Forelimb muscle (tissue), 1 donor: Measurements from ENCODE around the gene PSMA4. TPM values are rescaled to one million over a fixed set of nuclear protein-coding genes. Genes with fewer than 3 reads are reported as not detected.
"Not testable (repeated sequence)": the region's sequence is repeated elsewhere in the genome, so short reads cannot be mapped to it uniquely, and the experiment has no call there.

Source experiments
- DNase-seq: peaks from one replicate; pipeline ENCODE4 v3.0.0-alpha.2; 2013; ENCODE audit warnings: low read depth
- polyA plus RNA-seq: library from polyadenylated mRNA; unstranded; fragments of 120-200 nt; gene quantifications from one replicate; pipeline ENCODE4 v1.2.1, GENCODE V29; 2013; ENCODE audit not compliant: insufficient read length

PSMA4 gene
- 148 TPM for polyA plus RNA-seq

DNA sequence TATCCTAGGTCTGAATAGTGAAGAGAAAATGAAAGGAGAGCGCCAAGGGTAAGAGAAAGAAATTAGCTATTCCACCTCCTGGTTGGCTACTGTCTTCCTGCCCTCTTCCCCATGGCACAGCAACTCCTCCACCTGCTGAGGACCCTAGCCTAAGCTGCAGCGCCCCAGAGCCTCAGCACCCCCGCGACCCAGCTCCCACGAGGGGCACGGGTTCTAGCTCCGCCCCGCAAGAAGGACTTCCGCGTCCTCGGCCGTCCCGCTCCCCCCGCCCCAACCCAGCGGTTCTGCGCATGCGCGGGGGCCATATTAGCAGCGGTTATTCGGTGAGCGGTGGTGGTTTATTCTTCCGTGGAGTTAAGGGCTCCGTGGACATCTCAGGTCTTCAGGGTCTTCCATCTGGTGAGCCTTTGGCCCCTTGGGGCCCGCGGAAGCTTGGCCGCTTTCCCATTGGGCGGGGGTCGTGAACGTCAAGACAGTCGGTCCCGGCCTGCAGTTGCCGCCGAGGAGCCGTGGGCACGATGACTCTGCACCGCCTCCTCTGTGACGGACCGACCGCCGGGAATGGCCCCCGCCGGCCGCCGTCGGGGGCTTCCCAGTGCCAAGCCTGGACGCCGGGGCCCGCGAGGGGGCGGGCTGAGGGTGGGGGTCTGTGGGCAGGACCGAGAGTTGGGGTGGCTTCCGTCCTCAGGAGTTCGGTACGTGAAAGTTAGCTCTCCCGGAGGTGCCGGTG, at the start of gene PSMA4:
PSMA4 (plus strand) TSS at position 304 of the 730 bp plus-strand sequence. CDS start 1,484 bp downstream, outside the sequence.
- peak; percentile 58 for DNase-seq

DNA sequence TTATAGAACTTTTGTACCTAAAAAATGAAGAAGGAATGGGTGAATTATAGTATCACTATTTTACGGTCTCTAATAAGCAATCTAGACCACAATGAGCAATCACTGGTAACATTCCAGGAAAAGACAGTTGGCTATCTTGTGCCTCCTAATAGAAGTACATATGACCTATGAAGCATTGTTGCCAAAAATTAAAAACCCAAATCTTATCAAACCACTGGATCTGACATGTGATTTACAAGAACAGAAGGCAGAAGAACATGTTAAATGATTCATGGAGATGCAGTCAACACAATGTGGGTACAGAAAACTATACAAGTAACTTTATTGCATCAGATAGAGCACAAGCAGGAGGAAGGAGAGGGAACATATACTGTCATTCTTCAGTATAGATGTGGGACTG, 47.4 kb upstream of the PSMA4 start:
- DNase-seq = no peak

DNA sequence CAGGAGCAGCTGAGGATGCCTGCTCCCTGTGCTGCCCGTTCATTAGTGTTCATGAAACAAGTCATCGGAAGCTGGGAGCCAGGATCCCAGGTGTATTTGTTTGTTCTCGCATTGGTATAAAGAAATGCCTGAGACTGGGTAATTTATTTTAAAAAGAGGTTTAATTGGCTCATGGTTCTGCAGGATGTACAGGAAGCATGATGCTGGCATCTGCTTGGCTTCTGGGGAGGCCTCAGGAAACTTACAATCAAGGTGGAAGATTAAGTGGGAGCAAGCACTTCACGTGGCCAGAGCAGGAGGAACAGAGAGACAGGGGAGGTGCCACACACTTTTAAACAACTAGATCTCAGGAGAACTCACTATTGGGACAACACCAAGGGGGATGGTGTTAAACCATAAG, 38.4 kb upstream of the PSMA4 start:
- no peak for DNase-seq

DNA sequence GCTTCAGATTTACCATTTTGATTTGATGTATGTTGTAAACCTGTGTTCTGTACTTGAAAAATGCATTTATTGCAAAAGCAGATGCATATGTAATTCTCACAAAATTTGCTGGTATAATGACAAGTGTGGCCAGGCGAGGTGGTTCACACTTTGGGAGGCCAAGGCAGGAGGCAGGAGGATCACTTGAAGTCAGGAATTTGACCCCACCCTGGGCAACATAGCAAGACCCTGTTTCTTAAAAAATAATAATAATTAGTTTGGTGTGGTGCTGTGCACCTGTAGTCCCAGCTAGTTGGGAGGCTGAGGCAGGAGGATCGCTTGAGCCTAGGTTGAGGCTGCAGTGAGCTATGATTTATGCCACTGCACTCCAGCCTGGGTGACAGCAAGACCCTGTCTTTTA, 37.6 kb upstream of the PSMA4 start:
- DNase-seq = no peak

DNA sequence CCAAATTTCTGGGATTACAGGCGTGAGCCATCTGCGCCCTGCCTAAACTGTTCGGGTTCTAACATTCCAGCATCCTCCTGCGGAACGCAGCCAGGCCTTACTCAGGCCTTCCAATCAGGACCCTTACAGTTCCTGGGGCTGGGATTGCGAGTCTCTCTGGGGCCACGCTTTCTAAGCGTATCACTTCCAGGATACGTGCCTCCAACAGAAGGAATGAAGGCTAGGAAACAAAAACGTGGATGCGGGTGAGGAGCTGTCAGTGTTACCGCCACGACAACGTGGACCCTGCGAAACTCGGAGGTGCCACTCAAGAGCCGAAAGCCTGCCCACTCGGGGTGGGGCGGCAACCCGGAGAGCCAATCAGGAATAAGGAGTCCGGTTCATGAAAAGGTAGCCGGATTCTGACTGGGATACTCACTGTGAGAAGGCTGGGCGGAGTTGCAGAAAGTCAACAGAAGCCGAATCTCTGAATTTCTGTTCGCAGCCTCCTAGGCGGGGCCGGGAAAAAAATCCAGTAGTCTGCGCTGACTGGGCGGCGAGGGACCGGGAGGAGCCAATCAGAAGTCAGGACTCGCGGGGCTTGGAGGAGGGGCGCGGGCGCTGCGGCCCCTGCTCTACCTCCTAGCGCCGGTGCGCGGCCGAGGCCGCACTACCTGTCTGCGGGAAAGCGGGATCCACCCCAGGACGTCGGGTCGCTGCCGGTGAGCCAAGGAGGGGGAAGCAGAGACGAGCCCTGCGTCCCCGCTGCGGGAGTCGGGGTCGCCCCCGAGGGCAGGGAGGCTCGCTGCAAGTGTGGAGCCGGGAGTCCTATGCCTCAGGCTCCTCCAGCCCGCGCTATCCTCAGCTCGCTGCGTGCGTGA, 33.0 kb upstream of the PSMA4 start, which contains the start of gene HYKK:
HYKK (plus strand) TSS at position 607 of the 860 bp plus-strand sequence. CDS start 5,512 bp downstream, outside the sequence.
- DNase-seq = peak; percentile 95

GRCh38 chr15:78507831-78508160, 32.4 kb upstream of the PSMA4 start:
- DNase-seq = no peak

DNA sequence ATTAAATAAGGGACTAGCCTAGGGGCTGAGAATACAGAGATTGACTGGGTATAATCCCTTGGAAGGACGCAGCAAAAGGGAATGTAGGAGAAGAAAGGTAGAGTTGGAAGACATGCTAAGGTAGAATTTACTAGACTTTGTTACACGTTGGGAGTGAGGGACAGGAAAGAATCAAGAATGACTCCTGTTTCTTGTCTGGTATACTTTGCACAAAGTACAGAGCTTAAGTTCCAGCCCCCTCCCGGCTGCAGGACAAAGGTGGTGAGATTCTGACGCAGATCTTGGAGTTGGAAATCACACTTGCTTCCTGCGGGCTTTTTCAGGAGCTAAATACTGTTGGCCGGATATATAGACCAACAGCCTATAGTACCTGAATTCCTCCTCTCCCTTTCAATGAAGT, 32.0 kb upstream of the PSMA4 start:
- no peak for DNase-seq

DNA sequence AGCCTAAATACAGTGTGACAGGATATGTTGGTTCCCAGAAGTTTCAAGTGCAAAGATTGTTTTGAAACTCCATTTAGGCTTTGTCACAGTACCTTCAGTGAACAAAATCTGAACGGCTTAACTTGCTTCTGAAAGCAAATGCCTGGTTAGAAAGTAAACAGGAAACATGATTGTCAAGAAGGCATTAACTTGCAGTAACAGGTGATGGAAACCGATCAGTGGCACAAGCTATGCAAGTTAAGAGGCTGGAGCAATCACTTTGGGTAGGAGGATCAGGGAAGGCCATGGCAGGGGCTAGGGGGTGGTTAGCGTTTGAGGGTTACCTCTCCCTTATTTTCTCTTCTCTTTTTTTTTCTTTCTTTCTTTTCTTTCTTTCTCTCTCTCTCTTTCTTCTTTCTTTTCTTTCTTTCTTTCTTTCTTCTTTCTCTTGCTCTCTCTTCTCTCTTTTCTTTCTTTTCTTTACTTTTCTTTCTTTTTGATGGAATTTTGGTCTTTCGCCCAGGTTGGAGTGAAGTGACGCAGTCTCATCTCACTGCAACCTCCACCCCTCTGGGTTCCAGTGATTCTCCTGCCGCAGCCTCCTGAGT, 30.4 kb upstream of the PSMA4 start:
- DNase-seq = no peak

- DNase-seq = not testable (repeated sequence)
Measured at GRCh38 chr15:78520035-78520434, 20.2 kb upstream of the PSMA4 start.

DNA sequence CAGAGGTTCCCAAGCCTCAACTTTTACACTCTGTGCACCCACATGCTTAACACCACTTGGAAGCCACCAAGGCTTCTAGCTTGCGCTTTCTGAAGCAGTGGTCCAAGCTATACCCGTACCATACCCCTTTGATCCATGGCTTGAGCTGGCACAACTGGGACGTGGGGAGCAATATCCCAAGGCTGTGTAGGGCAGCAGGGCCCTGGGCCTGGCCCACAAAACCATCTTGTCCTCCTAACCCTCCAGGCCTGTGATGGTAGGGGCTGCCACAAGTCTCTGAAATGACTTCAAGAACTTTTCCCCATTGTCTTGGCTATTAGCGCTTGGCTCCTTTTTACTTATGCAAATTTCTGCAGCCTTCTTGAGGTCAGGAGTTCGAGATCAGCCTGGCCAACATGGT, 16.0 kb upstream of the PSMA4 start:
- DNase-seq = no peak

DNA sequence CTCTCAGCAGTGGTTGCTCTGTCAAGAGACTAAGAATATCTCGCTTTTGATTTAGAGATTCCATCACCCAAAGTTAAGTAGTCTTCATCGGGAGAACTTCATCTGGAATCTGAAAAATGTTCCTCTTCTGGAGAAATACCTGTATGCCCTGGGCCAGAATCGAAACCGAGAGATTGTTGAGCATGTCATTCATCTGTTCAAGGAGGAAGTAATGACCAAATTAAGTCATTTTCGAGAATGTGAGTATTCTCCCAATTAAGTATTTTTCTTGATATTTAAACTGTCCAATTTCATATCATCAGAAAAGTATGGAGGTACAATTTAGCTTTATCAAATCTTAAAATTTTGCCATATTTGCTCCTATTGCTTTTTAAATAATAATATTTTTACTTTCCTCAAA, 12.9 kb upstream of the PSMA4 start:
- DNase-seq = no peak

GRCh38 chr15:78533331-78533730, 6.9 kb upstream of the PSMA4 start:
- DNase-seq = no peak

- DNase-seq = no peak
Measured at GRCh38 chr15:78536134-78536533, 4.1 kb upstream of the PSMA4 start.

GRCh38 chr15:78537266-78537905, 2.9 kb upstream of the PSMA4 start:
- peak; percentile 38 for DNase-seq

- DNase-seq = no peak
Measured at GRCh38 chr15:78538358-78538757, 1.9 kb upstream of the PSMA4 start.

GRCh38 chr15:78539464-78540140, 642 bp upstream of the PSMA4 start:
- peak; percentile 6 for DNase-seq

- no peak for DNase-seq
Measured at GRCh38 chr15:78540871-78541743, 863 bp downstream of the PSMA4 start.

GRCh38 chr15:78541744-78542034, 1.4 kb downstream of the PSMA4 start:
- no peak for DNase-seq

GRCh38 chr15:78542647-78543046, 2.4 kb downstream of the PSMA4 start:
- DNase-seq = no peak

DNA sequence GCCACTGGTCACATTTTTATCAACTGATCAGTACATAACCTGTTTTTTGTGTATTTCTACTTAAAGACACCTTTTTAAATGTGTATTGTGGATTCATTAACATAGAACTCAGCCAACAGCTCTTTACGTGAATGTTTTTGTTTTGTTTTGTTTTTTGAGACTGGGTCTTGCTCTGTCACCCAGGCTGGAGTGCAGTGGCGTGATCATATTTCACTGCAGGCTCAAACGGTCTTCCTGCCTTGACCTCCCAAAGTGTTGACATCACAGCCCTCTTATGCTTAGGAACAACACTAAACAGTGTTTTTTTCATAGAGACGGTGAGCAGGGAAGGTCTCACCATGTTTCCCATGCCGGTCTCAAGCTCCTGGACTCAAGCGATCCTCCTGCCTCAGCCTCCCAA, 9.9 kb downstream of the PSMA4 start:
- no peak for DNase-seq

DNA sequence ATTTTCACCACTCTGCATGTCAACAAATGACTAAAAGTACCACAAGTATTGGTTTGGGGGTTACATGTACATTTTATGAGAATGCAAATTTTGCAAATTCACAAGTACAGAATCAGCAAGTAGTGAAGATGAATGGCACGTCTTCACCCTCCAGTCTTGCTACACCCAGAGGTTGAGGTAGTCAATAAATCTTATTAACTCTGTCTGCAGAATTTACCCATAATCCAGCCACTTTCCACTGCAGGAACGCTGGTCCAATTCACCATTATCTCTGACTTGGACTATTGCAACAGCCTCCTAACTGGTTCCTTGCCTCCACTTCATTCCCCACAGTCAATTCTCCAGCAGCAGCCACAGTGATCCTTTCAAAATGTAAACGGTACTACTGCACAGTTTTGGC, 10.6 kb downstream of the PSMA4 start:
- no peak for DNase-seq
